ENCODE measurements around the gene DDX60.
"Not testable (repeated sequence)": the region's sequence is repeated elsewhere in the genome, so short reads cannot be mapped to it uniquely, and the experiment has no call there.

DDX60 gene, protein sequence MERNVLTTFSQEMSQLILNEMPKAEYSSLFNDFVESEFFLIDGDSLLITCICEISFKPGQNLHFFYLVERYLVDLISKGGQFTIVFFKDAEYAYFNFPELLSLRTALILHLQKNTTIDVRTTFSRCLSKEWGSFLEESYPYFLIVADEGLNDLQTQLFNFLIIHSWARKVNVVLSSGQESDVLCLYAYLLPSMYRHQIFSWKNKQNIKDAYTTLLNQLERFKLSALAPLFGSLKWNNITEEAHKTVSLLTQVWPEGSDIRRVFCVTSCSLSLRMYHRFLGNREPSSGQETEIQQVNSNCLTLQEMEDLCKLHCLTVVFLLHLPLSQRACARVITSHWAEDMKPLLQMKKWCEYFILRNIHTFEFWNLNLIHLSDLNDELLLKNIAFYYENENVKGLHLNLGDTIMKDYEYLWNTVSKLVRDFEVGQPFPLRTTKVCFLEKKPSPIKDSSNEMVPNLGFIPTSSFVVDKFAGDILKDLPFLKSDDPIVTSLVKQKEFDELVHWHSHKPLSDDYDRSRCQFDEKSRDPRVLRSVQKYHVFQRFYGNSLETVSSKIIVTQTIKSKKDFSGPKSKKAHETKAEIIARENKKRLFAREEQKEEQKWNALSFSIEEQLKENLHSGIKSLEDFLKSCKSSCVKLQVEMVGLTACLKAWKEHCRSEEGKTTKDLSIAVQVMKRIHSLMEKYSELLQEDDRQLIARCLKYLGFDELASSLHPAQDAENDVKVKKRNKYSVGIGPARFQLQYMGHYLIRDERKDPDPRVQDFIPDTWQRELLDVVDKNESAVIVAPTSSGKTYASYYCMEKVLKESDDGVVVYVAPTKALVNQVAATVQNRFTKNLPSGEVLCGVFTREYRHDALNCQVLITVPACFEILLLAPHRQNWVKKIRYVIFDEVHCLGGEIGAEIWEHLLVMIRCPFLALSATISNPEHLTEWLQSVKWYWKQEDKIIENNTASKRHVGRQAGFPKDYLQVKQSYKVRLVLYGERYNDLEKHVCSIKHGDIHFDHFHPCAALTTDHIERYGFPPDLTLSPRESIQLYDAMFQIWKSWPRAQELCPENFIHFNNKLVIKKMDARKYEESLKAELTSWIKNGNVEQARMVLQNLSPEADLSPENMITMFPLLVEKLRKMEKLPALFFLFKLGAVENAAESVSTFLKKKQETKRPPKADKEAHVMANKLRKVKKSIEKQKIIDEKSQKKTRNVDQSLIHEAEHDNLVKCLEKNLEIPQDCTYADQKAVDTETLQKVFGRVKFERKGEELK (N-terminal part only)

DNA sequence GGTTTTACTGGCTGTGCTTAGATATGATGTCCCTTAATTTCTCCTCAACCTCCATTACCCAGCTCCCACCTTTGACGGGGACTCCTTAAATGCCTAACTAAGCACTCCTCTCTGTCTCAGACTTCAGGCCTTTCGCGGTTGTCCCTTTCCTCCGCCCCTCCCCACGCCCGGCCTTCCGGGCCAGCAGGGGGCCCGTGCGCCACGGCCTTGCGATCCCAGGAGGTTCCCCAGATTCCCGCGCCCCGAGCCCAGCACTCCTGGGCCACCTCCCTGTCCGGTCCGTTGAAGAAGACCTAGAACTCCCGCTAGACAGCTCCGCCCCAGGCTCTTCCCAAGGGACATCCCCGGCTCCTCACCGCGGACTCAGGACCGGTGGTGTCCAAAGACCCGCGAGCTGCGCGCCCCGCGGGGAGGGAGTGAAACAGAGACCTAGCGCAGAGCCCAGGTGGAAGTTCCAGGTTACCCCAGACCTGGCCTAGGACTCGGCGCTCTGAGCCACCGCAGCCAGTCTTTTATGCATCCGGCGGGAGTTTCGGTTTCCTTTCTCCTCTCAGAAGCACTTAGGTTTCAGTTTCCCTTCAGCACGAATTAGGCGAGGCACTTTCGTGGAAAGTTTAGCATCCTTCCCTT is at the start of gene DDX60:
TSS of gene DDX60 (minus strand) at position 487 of the 630 bp plus-strand sequence. CDS start 7,493 bp downstream, outside the sequence.
- peak; percentile 85 for DNase-seq

DNA sequence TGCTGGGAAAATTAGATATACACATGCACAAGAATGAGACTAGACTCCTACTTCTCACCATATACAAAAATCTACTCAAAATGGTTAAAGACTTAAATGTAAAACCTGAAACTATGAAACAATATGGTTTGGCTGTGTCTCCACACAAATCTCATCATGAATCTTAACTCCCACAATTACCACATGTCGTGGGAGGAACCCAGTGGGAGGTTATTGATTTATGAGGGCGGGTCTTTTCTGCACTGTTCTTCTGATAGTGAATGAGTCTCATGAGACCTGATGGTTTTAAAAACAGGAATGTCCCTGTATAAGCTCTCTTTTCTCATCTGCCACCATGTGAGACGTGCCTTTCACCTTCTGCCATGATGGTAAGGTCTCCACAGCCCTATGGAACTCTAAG is 48.5 kb upstream of the DDX60 start:
- no peak for DNase-seq

DNA sequence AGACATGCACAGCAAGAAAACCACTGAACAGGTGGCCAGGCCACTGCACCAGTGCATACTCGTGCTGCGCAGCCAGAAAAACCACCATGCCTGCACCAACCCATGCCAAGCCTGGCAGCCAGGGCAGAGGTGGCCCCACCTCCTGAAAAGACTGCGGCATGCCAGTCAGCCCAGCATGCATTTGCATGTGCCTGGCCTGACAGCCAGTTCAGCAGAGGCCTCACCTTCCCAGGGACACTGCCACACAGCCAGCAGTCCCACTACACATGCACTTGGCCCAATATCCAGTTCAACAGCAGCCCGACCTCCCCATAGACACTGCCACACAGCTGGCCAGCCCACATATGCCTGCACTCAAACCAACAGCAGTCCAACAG is 43.5 kb upstream of the DDX60 start:
- no peak for DNase-seq

DNA sequence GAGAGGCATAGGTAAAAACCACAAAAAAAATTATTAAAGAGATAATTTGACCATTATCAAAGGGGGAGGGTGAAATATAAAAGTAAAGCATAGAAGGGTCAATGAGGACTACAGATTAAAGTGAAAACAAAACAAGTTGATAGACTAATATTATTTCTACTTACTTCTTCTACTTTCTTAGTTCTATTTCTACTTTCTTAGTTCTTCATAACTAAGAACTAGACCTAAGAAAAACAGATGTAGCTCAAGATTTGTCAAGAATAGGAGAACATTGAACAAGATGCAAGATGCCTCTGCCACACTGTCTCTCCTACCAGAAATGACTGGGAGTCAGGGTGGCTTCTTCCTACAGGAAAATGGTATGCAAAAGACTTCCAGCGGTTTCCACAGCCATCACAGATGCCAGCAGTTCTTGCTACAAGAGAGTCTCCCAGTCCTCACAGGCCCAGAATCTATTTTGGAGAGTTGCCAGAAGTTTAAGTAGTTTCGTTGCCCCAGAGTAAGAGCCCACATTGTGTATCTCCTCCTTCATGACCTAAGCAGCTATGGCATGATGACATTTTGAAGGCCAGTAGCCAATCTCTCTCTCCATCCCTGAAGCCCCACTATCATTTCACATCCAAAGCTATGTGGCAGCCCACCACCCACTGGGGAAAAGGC is 42.9 kb upstream of the DDX60 start:
- no peak for DNase-seq

DNA sequence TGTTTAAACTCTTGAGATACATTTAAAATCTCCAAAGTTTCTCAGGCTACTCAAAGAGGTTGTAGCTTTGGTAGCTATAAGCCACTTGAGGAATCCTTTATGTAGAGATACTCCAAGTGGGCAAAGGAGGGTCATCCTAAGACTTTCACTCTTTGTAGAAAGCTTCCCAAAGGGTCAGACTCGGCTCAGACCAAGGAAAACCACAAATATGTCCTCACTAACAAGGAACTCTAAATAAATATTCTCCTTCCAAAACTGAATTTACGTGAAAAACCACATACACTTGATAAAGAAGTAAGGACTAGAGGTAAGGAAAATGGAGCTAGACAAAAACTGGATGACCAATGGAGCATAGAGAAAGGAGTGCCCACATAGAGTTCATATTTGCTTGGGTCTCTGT is 41.7 kb upstream of the DDX60 start:
- DNase-seq: no peak

DNA sequence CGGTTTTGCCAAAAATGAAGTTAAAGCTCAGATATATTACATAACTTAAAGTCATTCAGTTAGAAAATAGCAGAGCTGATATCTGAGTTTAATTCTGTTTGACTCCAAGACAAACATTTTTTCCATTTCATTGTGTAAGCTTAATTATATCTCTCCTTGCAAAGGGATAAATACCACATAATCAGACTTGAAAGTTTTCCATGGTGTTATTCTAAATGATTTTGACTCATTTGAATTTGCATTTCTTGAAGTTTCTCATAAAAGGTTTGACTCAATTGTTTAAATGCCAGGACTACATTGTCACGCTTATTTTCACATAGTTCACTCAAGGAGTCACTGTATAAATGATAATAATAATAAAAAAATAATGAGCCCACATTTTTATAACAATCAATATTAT is 39.4 kb upstream of the DDX60 start:
- no peak for DNase-seq

DNA sequence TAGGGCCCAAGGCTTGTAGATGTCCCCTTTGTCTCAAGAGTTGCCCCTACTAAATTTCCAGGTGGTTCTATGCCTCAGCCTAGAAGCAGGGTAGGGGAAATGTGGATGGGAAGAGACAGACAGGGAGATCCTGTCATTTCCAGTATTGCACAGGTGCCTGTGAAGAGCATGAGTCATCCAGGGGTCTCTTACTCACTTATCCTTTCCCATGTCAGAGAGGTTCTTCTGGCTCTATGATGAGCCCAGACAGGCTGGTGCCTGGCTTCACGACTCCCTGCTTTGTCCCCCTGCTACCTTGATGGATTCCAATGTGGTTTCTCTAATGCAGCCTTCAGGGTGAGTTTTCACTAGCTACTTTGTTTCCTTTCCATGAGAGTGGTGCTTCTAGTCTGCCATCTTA is 35.2 kb upstream of the DDX60 start:
- DNase-seq: no peak

DNA sequence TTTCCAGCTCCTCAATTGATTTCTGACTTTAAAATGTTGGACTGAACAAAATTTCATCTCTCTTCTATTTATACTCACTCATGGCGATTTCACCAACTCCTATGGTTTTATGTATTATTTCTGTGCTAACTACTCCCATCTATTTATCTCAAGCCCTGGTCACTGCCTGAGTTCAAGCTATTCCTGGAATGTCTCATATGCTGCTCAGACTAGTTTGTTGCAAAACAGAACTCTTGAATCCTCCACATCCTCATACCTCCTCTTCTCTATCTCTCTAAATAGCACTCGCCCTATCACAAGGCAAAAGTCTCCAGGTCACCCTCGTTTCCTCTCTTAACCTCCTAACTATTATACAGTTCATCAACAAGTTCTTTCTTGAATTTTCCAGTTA is 19.0 kb upstream of the DDX60 start:
- DNase-seq: no peak

DNA sequence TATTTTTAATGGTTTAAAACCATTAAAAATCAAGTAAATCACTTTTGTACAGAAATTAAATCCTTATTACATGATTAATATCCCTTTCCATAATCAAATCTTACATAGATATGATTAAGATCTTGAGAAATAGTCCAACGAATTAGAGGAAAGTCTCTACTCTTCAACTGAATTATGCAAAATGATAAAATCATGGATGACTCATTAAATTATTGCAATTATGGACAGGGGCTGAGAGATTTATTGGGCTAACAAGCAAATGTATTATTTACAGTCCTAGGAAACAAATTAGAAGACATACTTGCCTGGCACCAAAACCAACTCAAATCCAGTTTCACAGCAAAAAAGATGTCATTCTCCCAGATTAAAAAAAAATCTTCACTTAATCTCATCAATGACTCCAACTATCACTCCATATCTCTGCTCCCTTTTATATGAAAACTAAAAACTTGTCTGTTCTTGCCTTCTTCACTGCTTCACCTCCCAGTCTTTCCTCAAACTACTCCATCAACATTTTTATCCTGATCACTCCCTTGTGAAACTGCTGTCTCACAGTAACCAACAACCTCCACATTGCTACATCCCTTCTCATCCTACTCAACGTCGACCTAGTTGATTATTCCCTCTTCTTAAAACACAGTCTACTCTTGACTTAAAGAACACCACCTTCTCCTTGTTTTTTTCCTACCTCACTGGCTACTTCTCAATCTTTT is 18.4 kb upstream of the DDX60 start:
- no peak for DNase-seq

DNA sequence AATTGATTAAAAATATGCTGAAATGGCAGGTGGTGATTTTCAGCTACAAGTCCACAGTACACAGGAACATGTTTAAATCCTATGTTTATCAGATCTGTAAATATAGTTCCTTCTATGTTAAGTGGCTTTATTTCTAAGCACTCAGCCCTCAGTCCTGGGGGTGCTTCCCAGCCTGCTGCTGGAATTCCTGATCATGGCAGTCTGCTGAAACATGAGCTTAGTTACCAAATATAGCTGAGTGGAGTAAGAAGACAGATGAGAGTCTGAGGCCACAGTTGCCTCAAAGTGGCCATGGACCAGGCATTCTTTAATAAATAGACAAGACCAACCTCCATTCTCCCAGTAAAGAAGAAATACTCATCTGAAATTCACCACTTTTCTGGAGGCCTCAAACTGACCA is 17.1 kb upstream of the DDX60 start:
- no peak for DNase-seq

DNA sequence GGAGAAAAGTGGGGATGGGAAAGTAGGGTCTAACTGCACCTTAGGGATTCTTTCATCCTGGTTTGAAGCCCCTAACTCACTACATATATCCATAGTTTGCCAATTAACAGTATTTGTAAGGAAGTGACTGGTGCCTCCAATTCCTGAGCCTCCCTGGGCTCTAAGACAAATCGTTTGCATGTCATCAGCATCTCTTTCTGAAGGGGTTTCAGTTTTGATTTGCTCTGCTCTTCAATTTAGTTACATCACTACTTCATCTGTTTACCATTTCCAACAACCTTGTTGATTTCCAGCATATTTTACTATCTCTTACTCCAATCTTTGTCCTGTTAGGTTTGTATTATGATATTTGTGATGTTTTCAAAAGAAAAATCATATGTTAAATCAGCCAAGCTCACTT is 15.5 kb upstream of the DDX60 start:
- no peak for DNase-seq

DNA sequence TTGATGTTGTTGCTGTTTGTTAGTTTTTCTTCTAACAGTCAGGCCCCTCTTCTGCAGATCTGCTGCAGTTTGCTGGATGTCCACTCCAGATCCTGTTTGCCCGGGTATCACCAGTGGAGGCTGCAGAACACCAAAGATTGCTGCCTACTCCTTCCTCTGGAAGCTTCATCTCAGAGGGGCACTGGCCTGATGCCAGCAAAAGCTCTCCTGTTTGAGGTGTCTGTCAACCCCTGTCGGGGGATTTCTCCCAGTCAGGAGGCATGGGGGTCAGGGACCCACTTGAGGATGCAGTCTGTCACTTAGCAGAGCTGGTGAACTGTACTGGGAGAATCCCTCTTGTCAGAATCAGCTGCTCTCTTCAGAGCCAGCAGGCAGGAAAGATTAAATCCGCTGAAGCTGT is 12.0 kb upstream of the DDX60 start:
- not testable (repeated sequence) for DNase-seq

DNA sequence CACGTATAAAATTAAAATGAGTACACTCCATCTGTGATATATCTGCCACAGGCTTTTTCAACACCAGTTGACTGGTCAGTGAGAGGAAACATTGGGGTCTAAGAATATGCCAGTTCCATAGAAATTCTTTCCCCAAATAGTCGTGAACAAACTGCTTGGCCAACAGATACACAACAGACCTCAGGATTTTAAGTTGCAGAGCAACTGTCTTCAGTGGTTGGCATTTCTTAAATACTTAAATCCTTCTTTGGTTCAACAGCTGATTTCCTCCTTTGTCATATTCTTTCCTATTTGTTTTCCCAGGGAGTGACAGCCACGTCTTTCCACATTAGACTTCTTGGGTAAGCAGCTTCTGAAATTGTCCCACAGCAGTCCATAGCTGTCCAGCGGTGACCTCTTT is 7.0 kb upstream of the DDX60 start:
- DNase-seq: no peak

DNA sequence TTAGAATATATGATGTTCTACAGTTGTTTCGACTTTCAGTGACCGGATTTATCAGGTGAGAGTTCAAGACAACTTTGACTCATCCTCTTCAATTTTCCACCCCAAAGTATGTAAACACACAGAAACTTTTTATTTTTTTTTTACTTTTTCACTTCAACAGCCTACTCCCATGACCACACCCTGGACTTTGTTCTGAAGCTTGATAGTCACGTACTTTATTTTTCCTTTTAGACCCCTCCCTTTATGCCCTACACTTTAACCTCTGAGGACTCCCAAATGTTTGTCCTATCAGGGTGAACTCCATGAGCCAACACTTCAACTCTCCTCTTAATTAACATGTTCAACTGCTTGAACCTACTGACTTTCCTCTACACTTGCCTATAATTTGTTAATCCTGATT is 2.5 kb upstream of the DDX60 start:
- no peak for DNase-seq

DNA sequence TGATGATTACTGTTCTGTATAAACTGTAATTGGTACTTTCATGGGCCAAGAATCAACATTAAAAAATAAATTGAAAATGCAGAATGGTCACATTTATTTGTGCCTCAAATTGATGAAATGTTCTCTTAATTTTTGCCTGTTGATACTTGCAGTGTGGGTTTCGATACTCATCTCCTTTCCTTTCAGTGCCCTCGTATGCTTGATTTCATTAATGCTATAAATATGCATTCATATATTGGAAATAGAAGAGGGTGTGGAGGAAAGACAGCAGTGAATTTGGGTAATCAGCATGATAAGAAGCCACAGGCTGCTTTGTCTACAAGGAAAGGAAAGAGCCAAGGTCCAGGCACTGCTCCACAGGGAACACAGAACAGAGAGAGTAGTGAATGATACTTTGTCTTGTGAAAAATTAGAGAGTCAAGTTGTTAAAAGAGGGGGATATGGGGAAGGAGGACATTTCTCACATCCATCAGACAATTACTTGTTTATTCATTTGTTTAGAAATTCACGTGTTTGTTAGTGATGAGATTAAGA is 1.0 kb upstream of the DDX60 start:
- no peak for DNase-seq

DNA sequence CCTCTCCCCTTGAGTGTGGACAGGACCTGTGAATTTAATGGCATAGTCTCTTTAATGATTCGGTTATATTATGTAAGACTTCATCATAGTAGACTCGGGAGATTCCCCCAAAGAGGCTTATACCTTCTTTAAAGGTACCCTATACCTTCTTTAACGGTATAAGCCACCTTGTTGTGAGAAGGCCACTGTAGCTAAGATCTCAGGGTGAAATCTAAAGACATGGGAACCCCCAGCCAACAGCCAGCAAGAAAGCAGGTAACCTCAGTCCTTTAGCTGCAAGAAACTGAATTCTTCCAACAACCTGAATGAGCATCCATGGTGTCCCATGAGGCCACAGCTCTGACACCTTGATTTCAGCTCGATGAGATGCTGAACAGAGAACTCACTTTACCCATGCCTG is 931 bp downstream of the DDX60 start:
- peak; percentile 15 for DNase-seq

DNA sequence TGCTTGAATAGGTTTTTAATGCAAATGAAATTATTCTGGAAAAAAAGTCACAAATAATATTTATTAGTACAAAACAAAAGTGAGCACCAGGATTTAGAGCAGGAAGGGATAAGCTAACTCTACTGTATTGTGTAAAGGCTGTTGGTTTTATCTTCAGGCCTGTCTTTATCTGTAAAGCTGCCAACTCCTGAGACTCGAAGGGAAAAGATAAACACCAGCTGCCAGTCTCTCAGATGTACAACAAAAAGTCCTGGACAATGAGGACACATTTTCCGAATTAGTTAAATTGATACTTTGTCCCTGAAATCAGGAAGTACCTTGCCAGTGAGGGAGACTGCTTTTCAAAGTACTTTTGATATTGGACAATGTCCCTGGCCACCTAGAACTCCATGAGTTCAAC is 8.8 kb downstream of the DDX60 start:
- peak; percentile 81 for DNase-seq

DNA sequence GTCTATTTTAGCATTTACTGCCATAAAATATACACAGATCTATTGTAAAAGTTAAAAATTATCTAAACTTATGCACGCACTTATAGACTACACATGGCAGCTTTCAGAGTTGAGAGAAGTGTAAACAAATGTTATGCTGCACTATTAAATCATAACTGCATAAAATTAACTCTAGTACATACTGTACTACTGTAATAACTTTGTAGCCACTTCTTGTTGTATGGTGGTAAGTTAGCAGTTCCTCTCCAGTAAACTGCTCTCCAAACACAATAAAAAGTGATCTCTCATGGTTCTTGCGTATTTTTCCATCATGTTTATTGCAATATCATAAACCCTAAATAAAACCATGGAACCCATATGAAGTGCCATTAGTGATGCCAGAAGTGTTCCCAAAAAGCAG is 9.6 kb downstream of the DDX60 start:
- no peak for DNase-seq

DNA sequence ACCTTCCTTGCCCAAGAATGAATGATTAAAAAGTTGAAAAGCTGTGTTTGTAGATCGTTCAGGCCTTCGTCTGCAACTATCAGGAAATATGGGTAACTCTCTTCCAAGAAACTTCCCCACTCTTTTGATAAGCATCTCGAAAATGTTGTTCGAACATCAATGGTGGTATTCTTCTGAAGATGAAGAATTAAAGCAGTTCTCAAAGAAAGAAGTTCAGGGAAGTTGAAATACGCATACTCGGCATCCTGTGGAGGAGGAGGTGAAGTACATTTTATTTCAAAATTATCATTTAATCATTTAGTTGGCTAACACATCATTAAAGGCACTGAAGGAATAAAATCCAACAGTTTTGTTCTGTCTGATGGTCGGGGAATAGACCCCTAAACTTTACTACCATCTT is 12.1 kb downstream of the DDX60 start:
- no peak for DNase-seq

DNA sequence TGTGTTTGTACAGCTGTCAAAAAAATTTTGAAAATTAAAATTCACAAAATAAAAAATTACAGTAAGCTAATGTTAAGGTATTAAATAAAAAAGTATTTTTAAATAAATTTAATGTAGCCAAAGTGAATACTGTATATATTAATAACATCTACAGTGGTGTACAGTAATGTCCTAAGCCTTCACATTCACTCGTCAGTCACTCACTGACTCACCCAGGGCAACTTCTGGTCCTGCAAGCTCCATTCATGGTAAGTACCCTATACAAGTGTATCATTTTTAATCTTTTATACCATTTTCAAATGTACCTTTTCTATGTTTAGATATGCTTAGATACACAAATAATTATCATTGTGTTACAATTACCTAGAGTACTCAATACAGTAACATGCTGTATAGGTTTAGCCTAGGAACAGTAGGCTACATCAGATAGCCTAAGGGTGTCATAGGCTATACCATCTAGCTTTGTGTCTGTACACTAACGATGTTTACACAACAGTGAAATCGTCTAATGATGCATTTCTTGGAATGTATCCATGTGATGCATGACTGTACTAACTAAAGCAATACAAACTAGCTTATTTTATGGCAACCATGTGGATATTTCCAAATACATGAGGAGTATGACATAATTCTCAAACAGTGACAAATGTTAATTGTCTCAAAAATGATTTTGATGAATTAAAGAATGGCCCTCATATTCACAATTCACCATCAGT is 13.7 kb downstream of the DDX60 start:
- peak; percentile 93 for DNase-seq

DNA sequence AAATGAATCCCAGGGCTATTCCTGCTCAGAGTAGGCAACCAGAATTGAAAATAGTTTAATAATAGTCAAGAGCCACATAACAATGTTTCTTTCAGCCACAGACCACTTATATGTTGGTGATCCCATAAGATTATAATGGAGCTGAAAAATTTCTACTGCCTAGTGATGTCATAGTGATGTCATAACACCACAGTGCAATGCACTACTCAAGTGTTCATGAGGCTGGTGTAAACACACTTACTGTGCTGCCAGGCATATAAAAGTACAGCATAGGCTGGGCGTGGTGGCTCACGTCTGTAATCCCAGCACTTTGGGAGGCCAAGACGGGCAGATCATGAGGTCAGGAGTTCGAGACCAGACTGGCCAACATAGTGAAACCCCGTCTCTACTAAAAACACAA is 15.1 kb downstream of the DDX60 start:
- DNase-seq: not testable (repeated sequence)
